GM20000 (cell line): ENCODE results near the gene CASKIN1.
"Not testable (repeated sequence)": the region's sequence is repeated elsewhere in the genome, so short reads cannot be mapped to it uniquely, and the experiment has no call there.

Source experiments
- DNase-seq: peaks from one replicate; pipeline ENCODE4 v3.0.0; 2012; ENCODE audit warnings: low spot score

CASKIN1 gene

GRCh38 chr16:2129251-2129650 is 67.2 kb downstream of the CASKIN1 start:
- DNase-seq, result not testable (repeated sequence)

- DNase-seq, result not testable (repeated sequence)
Measured at GRCh38 chr16:2127630-2128280, 68.7 kb downstream of the CASKIN1 start.
